ENCODE results near the gene FCGR3A.
"Not testable (repeated sequence)": the region's sequence is repeated elsewhere in the genome, so short reads cannot be mapped to it uniquely, and the experiment has no call there.

Gene FCGR3A

GRCh38 chr1:161513953-161514352, 35.7 kb downstream of the FCGR3A start:
- not testable (repeated sequence) for H3K4me3 ChIP-seq (replicated peaks; ENCODE audit: low read depth, low read length); DNase-seq (ENCODE audit: extremely low read depth, low read depth)

- DNase-seq (ENCODE audit: extremely low read depth, low read depth); H3K4me3 ChIP-seq (replicated peaks; ENCODE audit: low read depth, low read length): not testable (repeated sequence)
Measured at GRCh38 chr1:161513448-161513780, 36.2 kb downstream of the FCGR3A start.

GRCh38 chr1:161512636-161513447, 36.8 kb downstream of the FCGR3A start:
- not testable (repeated sequence) for H3K4me3 ChIP-seq (replicated peaks; ENCODE audit: low read depth, low read length); DNase-seq (ENCODE audit: extremely low read depth, low read depth)

- no peak overlapping the region for H3K4me3 ChIP-seq (replicated peaks; ENCODE audit: low read depth, low read length)
Measured at GRCh38 chr1:161511756-161512060, 37.9 kb downstream of the FCGR3A start.

GRCh38 chr1:161511018-161511755, 38.4 kb downstream of the FCGR3A start:
- no peak for DNase-seq (ENCODE audit: extremely low read depth, low read depth)
- no peak overlapping the region for H3K4me3 ChIP-seq (replicated peaks; ENCODE audit: low read depth, low read length)
- no peak for TF ChIP-seq CTCF (IDR thresholded peaks at IDR 0.05; ENCODE audit: low read depth, low read length, missing control alignments)

More at GRCh38 chr1:161511756-161512060, 37.9 kb downstream of the FCGR3A start:
- DNase-seq (ENCODE audit: extremely low read depth, low read depth) = no peak
- no peak for TF ChIP-seq CTCF (IDR thresholded peaks at IDR 0.05; ENCODE audit: low read depth, low read length, missing control alignments)

GRCh38 chr1:161510477-161510876, 39.1 kb downstream of the FCGR3A start:
- no peak overlapping the region for H3K4me3 ChIP-seq (replicated peaks; ENCODE audit: low read depth, low read length)
- DNase-seq (ENCODE audit: extremely low read depth, low read depth) = no peak
- no peak for TF ChIP-seq CTCF (IDR thresholded peaks at IDR 0.05; ENCODE audit: low read depth, low read length, missing control alignments)

GRCh38 chr1:161506336-161507223, 43.0 kb downstream of the FCGR3A start:
- TF ChIP-seq CTCF (IDR thresholded peaks at IDR 0.05; ENCODE audit: low read depth, low read length, missing control alignments) = no peak
- DNase-seq (ENCODE audit: extremely low read depth, low read depth) = peak; percentile 43
- no peak overlapping the region for H3K4me3 ChIP-seq (replicated peaks; ENCODE audit: low read depth, low read length)

GRCh38 chr1:161505686-161506085, 43.9 kb downstream of the FCGR3A start:
- no peak for DNase-seq (ENCODE audit: extremely low read depth, low read depth)
- H3K4me3 ChIP-seq (replicated peaks; ENCODE audit: low read depth, low read length) = no peak overlapping the region
- no peak for TF ChIP-seq CTCF (IDR thresholded peaks at IDR 0.05; ENCODE audit: low read depth, low read length, missing control alignments)
